ENCODE measurements around the gene GPS2. TPM values are rescaled to one million over a fixed set of nuclear protein-coding genes. Genes with fewer than 3 reads are reported as not detected.

Gene GPS2
- total and polyA plus RNA-seq, 2 of the 4 experiments (the other 2 are of a cell fraction): 36.2 to 50.9 TPM

GRCh38 chr17:7317161-7317803 lies 2.1 kb upstream of the GPS2 start:
- POLR2A ChIA-PET (ENCODE audit: unreplicated experiment): no interaction called here
- Histone ChIP-seq H2BK15ac (ENCODE audit: low read depth, low read length) (no peak overlapping the region), H3K9me1 (ENCODE audit: insufficient read depth, low read length) (peaks cover 7% of the 10 kb centered on the region; the same call in 1 of the 2 replicates), H3K36me3 (ENCODE audit: control insufficient read depth, insufficient read depth, low read length) (peaks cover 67% of the 10 kb centered on the region), H3K56ac (ENCODE audit: extremely low read depth, insufficient read depth, low read length) (no peak overlapping the region), H3K23ac (ENCODE audit: low read depth, low read length) (no peak overlapping the region), H3K4me1 (ENCODE audit: control insufficient read depth, insufficient read depth, low read length) (peaks cover 7% of the 10 kb centered on the region), H3K9me3 (ENCODE audit: control insufficient read depth, insufficient read depth, low read length) (no peaks in the 10 kb centered on the region), H4K20me1 (ENCODE audit: insufficient read depth, low read length) (peaks cover 26% of the 10 kb centered on the region), H3K14ac (replicated peaks; ENCODE audit: low read depth, low read length) (no peak overlapping the region), H3K4me2 (ENCODE audit: low read depth, low read length) (no peak overlapping the region), H3K4me3 (ENCODE audit: insufficient read depth, low read depth, low read length) (no peak overlapping the region), H3K27me3 (ENCODE audit: control insufficient read depth, insufficient read depth, low read length) (no peaks in the 10 kb centered on the region), H4K91ac (ENCODE audit: insufficient read depth, low read depth, low read length) (no peak overlapping the region), H4K5ac (ENCODE audit: low read depth, low read length) (no peak overlapping the region), H2BK20ac (ENCODE audit: low read depth, low read length) (no peak overlapping the region), H4K8ac (ENCODE audit: low read depth in 2 of 2, low read length in 2 of 2) (no peak overlapping the region), H2AK9ac (replicated peaks; ENCODE audit: low read depth, low read length, poor library complexity) (no peak overlapping the region), H2BK5ac (ENCODE audit: low read depth, low read length, poor library complexity, severe bottlenecking) (no peak overlapping the region), H3K18ac (ENCODE audit: low read depth, low read length) (no peak overlapping the region), H2AK5ac (ENCODE audit: low read depth, low read length) (no peak overlapping the region), H3K9ac (ENCODE audit: low read depth, low read length) (no peak overlapping the region), H2BK120ac (ENCODE audit: low read depth, low read length) (no peak overlapping the region), H2AFZ (replicated peaks; ENCODE audit: low read length, poor library complexity) (no peak overlapping the region), H3K4ac (ENCODE audit: low read depth, low read length) (no peak overlapping the region), H3K27ac (ENCODE audit: insufficient read depth, low read length) (no peak overlapping the region), H3K79me1 (ENCODE audit: low read depth in 1 of 2, low read length in 2 of 2) (peaks cover 19 to 31% of the 10 kb centered on the region in 2 experiments; a peak in 3 of 4 replicates)
- ATAC-seq (ENCODE audit: low read depth): no peak
- intact Hi-C loops (cut with micrococcal nuclease) (no loop called here), in situ Hi-C loops (cut with MboI; ENCODE audit: low sequenced_read_pairs) (no loop called here), dilution Hi-C loops (cut with HindIII; ENCODE audit: low sequenced_read_pairs, unreplicated experiment) (no loop called here)
- no peak for TF ChIP-seq MAFK (IDR thresholded peaks at IDR 0.05; ENCODE audit: low read depth, low read length)
- TF ChIP-seq FOS (IDR thresholded peaks at IDR 0.05; ENCODE audit: low read depth, low read length): no peak
- TF ChIP-seq SMC3 (IDR thresholded peaks at IDR 0.05; ENCODE audit: low read depth, low read length): no peak
- TF ChIP-seq NFE2L2 (IDR thresholded peaks at IDR 0.05; ENCODE audit: low read depth, low read length): no peak
- no peak for TF ChIP-seq MXI1 (IDR thresholded peaks at IDR 0.05; ENCODE audit: borderline replicate concordance, low read depth, low read length)
- TF ChIP-seq MAZ (IDR thresholded peaks at IDR 0.05; ENCODE audit: borderline replicate concordance, low read depth, low read length): no peak
- no peak for TF ChIP-seq BHLHE40 (IDR thresholded peaks at IDR 0.05; ENCODE audit: low read depth, low read length)
- no peak for TF ChIP-seq POLR2A (IDR thresholded peaks at IDR 0.05; ENCODE audit: low read depth, low read length)
- BruUV-seq (replicated peaks): no TSS peak
- CTCF ChIA-PET: no interaction called here
- DNase-seq: no peak
- WGBS, 2 experiments (ENCODE audit: extremely low coverage in 2 of 2, insufficient read length in 1 of 2): 91% methylated on average over 10 of the region's 16 CpGs; no CpG with 5 or more reads in 1 of the 2 experiments

Measured in IMR-90 (cell line).